GM12878 (cell line): Measurements from ENCODE around the gene SLC6A3. TPM values are rescaled to one million over a fixed set of nuclear protein-coding genes. Genes with fewer than 3 reads are reported as not detected.

Source experiments
- ATAC-seq: fragments of 200-7000 bp; cut with Tn5 transposase; 3 replicates; pipeline ENCODE4 v1.9.1; 2020; ENCODE audit warnings: mild to moderate bottlenecking, moderate library complexity
- BruUV-seq: library from RNA; stranded (reverse); fragments of 400-500 nt; replicated peaks from 2 replicates; lab custom pipeline; 2021; lab: Mats Ljungman, UMichigan
- CTCF ChIA-PET: fragments of 300-600 bp; sonication (Branson Sonifier 250); formaldehyde crosslinking; extraction: SDS; loops from one replicate; lab custom pipeline; 2021; ENCODE audit warnings: inconsistent platforms; lab: Yijun Ruan, JAX
- POLR2A ChIA-PET: fragments of 350-600 bp; formaldehyde crosslinking; extraction: SDS; loops from one replicate; lab custom pipeline; 2021; ENCODE audit warnings: inconsistent platforms; lab: Charles Lee
- RAD21 ChIA-PET: fragments of 300-600 bp; sonication (Branson Sonifier 250); formaldehyde crosslinking; loops from one replicate; lab custom pipeline; 2023; ENCODE audit warnings: antibody characterized with exemption; ENCODE audit not compliant: unreplicated experiment; lab: Charles Lee
- SMC1A ChIA-PET: fragments of 300-600 bp; sonication (Branson Sonifier 250); formaldehyde crosslinking; loops from one replicate; lab custom pipeline; 2023; ENCODE audit not compliant: unreplicated experiment, uncharacterized antibody; lab: Charles Lee
- DNase-seq: peaks from one replicate; pipeline ENCODE4 v3.0.0-alpha.2; 2011; ENCODE audit warnings: low read depth, low spot score
- FAIRE-seq: peaks from 3 replicates; lab custom pipeline; 2011; peaks lifted over from hg19 to GRCh38; lab: Jason Lieb, UNC
- H2AFZ ChIP-seq: 2 replicates; pipeline ENCODE4 v1.6.0; 2011; ENCODE audit warnings: low read depth, low read length, control low read depth; ENCODE audit not compliant: control insufficient read depth
- H3K27ac ChIP-seq: 2 replicates; pipeline ENCODE4 v1.5.1; 2011; ENCODE audit warnings: control low read depth; ENCODE audit not compliant: control insufficient read depth, insufficient read depth
- H3K27me3 ChIP-seq, 2 experiments: replicated peaks in 1 of 2; 2 replicates each; pipeline versions ENCODE4 v1.6.0 to v1.6.1; 2011; ENCODE audit warnings: low read length in 1 of 2; ENCODE audit not compliant: control insufficient read depth in 2 of 2, insufficient read depth in 2 of 2
- H3K36me3 ChIP-seq, 2 experiments: 2 replicates each; pipeline ENCODE4 v1.5.1; 2011; ENCODE audit warnings: low read length in 1 of 2; ENCODE audit not compliant: control insufficient read depth in 2 of 2, insufficient read depth in 2 of 2
- H3K4me1 ChIP-seq: 2 replicates; pipeline ENCODE4 v1.6.1; 2011; ENCODE audit warnings: mild to moderate bottlenecking, low read length, moderate library complexity, mixed read lengths; ENCODE audit not compliant: control insufficient read depth, insufficient read depth
- H3K4me2 ChIP-seq: 2 replicates; pipeline ENCODE4 v1.6.0; 2011; ENCODE audit warnings: control low read depth; ENCODE audit not compliant: control insufficient read depth, insufficient read depth
- H3K4me3 ChIP-seq: fragments of 200-600 bp; sonication (generic); 2 replicates; pipeline ENCODE4 v1.5.1; 2016
- H3K79me2 ChIP-seq: 2 replicates; pipeline ENCODE4 v1.6.0; 2011; ENCODE audit warnings: low read length; ENCODE audit not compliant: control insufficient read depth, insufficient read depth
- H3K9ac ChIP-seq: 2 replicates; pipeline ENCODE4 v1.8.0; 2011; ENCODE audit warnings: low read length, control low read depth, mixed read lengths; ENCODE audit not compliant: control insufficient read depth, insufficient read depth
- H3K9me3 ChIP-seq: replicated peaks from 3 replicates; pipeline ENCODE4 v1.5.1; 2011; ENCODE audit warnings: mild to moderate bottlenecking, low read length; ENCODE audit not compliant: control insufficient read depth, insufficient read depth
- H4K20me1 ChIP-seq: 2 replicates; pipeline ENCODE4 v1.6.0; 2011; ENCODE audit not compliant: control insufficient read depth, insufficient read depth
- CBX3 ChIP-seq: fragments of 200-600 bp; sonication (generic); IDR thresholded peaks from 2 replicates; pipeline ENCODE4 v1.6.1; 2016; ENCODE audit warnings: low read depth, borderline replicate concordance
- DPF2 ChIP-seq: fragments of 450-650 bp; IDR thresholded peaks from 2 replicates; pipeline ENCODE4 v1.6.1; 2017; ENCODE audit warnings: mild to moderate bottlenecking
- EP300 ChIP-seq, 2 experiments: fragments of 150-350 bp in 1 of 2; IDR thresholded peaks; 2 replicates each; pipeline ENCODE4 v1.6.1; 2011 to 2012; ENCODE audit warnings: low read depth in 2 of 2, low read length in 2 of 2, borderline replicate concordance in 1 of 2, improper control_type of control experiment in 1 of 2, inconsistent platforms in 1 of 2; ENCODE audit not compliant: control insufficient read depth in 1 of 2
- GATAD2B ChIP-seq: fragments of 450-650 bp; conservative IDR thresholded peaks from 2 replicates; pipeline ENCODE4 v1.6.1; 2017; ENCODE audit warnings: low read depth, mild to moderate bottlenecking, moderate library complexity
- NR2C2 ChIP-seq: IDR thresholded peaks from 2 replicates; pipeline ENCODE4 v1.6.1; 2011; ENCODE audit warnings: borderline replicate concordance, low read depth; ENCODE audit not compliant: control insufficient read depth, insufficient read length
- SMC3 ChIP-seq: IDR thresholded peaks from 2 replicates; pipeline ENCODE4 v1.6.1; 2011; ENCODE audit warnings: low read length, improper control_type of control experiment, borderline replicate concordance
- TARDBP ChIP-seq: IDR thresholded peaks from 2 replicates; pipeline ENCODE4 v1.6.1; 2016; ENCODE audit warnings: borderline replicate concordance
- WRNIP1 ChIP-seq: IDR thresholded peaks from 2 replicates; pipeline ENCODE4 v1.6.1; 2011; ENCODE audit warnings: low read depth, low read length, improper control_type of control experiment, borderline replicate concordance
- ZNF24 ChIP-seq: fragments of 450-650 bp; IDR thresholded peaks from 2 replicates; pipeline ENCODE4 v1.6.1; 2017; ENCODE audit warnings: antibody characterized with exemption, mild to moderate bottlenecking
- ZZZ3 ChIP-seq: IDR thresholded peaks from 2 replicates; pipeline ENCODE4 v1.6.1; 2011; ENCODE audit warnings: low read depth; ENCODE audit not compliant: control insufficient read depth, insufficient read length
- WGBS: methylation state at CpG from one replicate; pipeline ENCODE4 v1.1.6; 2016; ENCODE audit warnings: low lambda C conversion rate; ENCODE audit not compliant: insufficient replicate concordance, insufficient coverage; ENCODE audit errors: missing lambda C conversion rate; 5-methylcytosine and 5-hydroxymethylcytosine counted together
- in situ Hi-C: fragments of 300-500 bp; cut with MboI; formaldehyde crosslinking; loops from 9 replicates; pipeline ENCODE4 v1.14.3; 2018; ENCODE audit warnings: mixed read lengths
- intact Hi-C: fragments of 100-400 bp; cut with micrococcal nuclease; formaldehyde crosslinking; loops from one replicate; pipeline ENCODE4 v1.14.2; 2022; ENCODE audit not compliant: unreplicated experiment
- polyA plus RNA-seq, 11 experiments: library from polyadenylated mRNA; depleted of rRNA in 4 of 11; unstranded in 6 of 11; stranded (reverse) in 5 of 11; fragments of >200 nt; fragmentation: Nextera tagmentation in 4 of 11; fragmentation: Illumina TruSeq in 1 of 11; extraction: Ambion mirVana in 4 of 11; extraction: Trizol in 1 of 11; gene quantifications; 1 replicate in 1 of 11; 2 replicates in 10 of 11; pipeline versions ENCODE4 v1.2.1 to v1.2.3, GENCODE V29; 2011 to 2016; ENCODE audit warnings: inconsistent platforms in 2 of 11, missing spikeins in 2 of 11, low read depth in 1 of 11
- total RNA-seq, 4 experiments: library from RNA; depleted of rRNA in 3 of 4; stranded (reverse); fragments of >200 nt in 3 of 4; fragmentation: Illumina TruSeq in 1 of 4; extraction: Trizol in 1 of 4; gene quantifications; 2 replicates each; pipeline versions ENCODE4 v1.2.1 to v1.2.3, GENCODE V29; 2013 to 2021
- TF ChIP-seq, protein P1 (sequence below): IDR thresholded peaks from 2 replicates; pipeline ENCODE4 v1.6.1; 2011; ENCODE audit warnings: low read depth, mild to moderate bottlenecking, low read length, moderate library complexity, borderline replicate concordance; ENCODE audit errors: extremely low read depth
- TF ChIP-seq, protein P2 (sequence below): fragments of 450-650 bp; IDR thresholded peaks from 2 replicates; pipeline ENCODE4 v1.6.1; 2017; ENCODE audit warnings: antibody characterized with exemption, mild to moderate bottlenecking, moderate library complexity
- TF ChIP-seq, protein P3 (sequence below): fragments of 450-650 bp; formaldehyde crosslinking; IDR thresholded peaks from 2 replicates; pipeline ENCODE4 v1.4.0; 2022; ENCODE audit warnings: mild to moderate bottlenecking, moderate library complexity
- TF ChIP-seq, protein P4 (sequence below): fragments of 450-650 bp; IDR thresholded peaks from 2 replicates; pipeline ENCODE4 v1.6.1; 2017; ENCODE audit warnings: mild to moderate bottlenecking

The SLC6A3 gene
- total and polyA plus RNA-seq, 10 of the 15 experiments (the other 5 are each of a cell fraction or from before 2014, with no cell fraction given) = 0.01 TPM; not detected in 9

DNA sequence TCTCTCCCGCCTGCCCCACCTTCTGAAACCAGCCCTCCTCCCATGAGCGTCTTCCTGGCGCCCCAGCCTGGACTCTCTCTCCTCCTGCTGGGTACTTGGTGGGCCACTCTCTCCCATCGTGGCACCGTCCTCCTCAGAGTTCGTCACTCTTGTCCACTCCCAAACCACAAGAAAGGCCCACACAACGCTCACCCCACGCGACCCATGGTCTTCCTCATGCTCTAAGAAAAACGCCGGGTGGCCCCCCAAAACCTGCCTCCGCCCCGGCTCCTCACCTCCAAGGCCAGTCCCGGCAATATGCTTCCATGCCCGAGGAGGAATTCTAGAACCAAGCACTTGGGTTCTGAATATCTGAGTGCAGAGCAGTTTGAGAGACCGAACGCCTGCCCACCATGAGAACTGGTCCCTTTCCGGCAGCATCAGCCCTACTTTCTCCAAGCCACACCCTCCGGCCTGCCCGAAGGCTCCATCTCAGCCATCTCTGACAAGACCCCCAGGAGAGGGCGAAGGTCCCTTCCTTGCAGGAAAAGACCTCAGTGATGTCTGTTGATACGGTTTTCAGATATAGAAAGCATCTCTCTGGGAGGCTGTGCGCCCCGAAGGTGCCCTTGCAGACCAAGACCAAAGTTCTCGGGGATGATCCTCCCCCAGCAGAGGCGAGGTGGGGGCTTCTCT, 15.0 kb downstream of the SLC6A3 start:
- no TSS peak for BruUV-seq
- CTCF ChIA-PET = no interaction called here
- intact Hi-C loops = no loop called here
- Histone ChIP-seq H4K20me1 (no peaks in the 10 kb centered on the region), H3K79me2 (no peaks in the 10 kb centered on the region), H3K36me3 (no peaks in the 10 kb centered on the region), H2AFZ (no peak overlapping the region), H3K4me2 (no peak overlapping the region), H3K9me3 (peaks cover 2% of the 10 kb centered on the region), H3K27me3 (no peaks in the 10 kb centered on the region)
- RAD21 ChIA-PET = no interaction called here
- SMC1A ChIA-PET = no interaction called here
- 56% methylated on average over 26 of the region's 26 CpGs for WGBS
- POLR2A ChIA-PET = no interaction called here
- FAIRE-seq (no peak), ATAC-seq (no peak), DNase-seq (no peak)
- in situ Hi-C loops = no loop called here
- TF ChIP-seq GATAD2B (no peak), WRNIP1 (no peak), CBX3 (no peak), EP300 (IDR thresholded peaks at IDR 0.05; ENCODE audit: borderline replicate concordance in 1 of 2, control insufficient read depth in 1 of 2, low read depth in 2 of 2, low read length in 2 of 2) (no peak), SMC3 (no peak), TARDBP (no peak), DPF2 (no peak), NR2C2 (no peak), ZNF24 (no peak), ZZZ3 (no peak)
- TF ChIP-seq, protein P1, sequence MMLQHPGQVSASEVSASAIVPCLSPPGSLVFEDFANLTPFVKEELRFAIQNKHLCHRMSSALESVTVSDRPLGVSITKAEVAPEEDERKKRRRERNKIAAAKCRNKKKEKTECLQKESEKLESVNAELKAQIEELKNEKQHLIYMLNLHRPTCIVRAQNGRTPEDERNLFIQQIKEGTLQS = no peak
- TF ChIP-seq, protein P2, sequence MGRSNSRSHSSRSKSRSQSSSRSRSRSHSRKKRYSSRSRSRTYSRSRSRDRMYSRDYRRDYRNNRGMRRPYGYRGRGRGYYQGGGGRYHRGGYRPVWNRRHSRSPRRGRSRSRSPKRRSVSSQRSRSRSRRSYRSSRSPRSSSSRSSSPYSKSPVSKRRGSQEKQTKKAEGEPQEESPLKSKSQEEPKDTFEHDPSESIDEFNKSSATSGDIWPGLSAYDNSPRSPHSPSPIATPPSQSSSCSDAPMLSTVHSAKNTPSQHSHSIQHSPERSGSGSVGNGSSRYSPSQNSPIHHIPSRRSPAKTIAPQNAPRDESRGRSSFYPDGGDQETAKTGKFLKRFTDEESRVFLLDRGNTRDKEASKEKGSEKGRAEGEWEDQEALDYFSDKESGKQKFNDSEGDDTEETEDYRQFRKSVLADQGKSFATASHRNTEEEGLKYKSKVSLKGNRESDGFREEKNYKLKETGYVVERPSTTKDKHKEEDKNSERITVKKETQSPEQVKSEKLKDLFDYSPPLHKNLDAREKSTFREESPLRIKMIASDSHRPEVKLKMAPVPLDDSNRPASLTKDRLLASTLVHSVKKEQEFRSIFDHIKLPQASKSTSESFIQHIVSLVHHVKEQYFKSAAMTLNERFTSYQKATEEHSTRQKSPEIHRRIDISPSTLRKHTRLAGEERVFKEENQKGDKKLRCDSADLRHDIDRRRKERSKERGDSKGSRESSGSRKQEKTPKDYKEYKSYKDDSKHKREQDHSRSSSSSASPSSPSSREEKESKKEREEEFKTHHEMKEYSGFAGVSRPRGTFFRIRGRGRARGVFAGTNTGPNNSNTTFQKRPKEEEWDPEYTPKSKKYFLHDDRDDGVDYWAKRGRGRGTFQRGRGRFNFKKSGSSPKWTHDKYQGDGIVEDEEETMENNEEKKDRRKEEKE = no peak
- TF ChIP-seq, protein P3, sequence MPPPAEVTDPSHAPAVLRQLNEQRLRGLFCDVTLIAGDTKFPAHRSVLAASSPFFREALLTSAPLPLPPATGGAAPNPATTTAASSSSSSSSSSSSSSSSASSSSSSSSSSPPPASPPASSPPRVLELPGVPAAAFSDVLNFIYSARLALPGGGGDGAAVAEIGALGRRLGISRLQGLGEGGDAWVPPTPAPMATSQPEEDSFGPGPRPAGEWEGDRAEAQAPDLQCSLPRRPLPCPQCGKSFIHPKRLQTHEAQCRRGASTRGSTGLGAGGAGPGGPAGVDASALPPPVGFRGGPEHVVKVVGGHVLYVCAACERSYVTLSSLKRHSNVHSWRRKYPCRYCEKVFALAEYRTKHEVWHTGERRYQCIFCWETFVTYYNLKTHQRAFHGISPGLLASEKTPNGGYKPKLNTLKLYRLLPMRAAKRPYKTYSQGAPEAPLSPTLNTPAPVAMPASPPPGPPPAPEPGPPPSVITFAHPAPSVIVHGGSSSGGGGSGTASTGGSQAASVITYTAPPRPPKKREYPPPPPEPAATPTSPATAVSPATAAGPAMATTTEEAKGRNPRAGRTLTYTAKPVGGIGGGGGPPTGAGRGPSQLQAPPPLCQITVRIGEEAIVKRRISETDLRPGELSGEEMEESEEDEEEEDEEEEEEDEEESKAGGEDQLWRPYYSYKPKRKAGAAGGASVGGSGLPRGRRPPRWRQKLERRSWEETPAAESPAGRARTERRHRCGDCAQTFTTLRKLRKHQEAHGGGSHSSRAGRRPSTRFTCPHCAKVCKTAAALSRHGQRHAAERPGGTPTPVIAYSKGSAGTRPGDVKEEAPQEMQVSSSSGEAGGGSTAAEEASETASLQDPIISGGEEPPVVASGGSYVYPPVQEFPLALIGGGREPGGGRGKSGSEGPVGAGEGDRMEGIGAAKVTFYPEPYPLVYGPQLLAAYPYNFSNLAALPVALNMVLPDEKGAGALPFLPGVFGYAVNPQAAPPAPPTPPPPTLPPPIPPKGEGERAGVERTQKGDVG (CRISPR knock-in tag) = no peak
- TF ChIP-seq, protein P4, sequence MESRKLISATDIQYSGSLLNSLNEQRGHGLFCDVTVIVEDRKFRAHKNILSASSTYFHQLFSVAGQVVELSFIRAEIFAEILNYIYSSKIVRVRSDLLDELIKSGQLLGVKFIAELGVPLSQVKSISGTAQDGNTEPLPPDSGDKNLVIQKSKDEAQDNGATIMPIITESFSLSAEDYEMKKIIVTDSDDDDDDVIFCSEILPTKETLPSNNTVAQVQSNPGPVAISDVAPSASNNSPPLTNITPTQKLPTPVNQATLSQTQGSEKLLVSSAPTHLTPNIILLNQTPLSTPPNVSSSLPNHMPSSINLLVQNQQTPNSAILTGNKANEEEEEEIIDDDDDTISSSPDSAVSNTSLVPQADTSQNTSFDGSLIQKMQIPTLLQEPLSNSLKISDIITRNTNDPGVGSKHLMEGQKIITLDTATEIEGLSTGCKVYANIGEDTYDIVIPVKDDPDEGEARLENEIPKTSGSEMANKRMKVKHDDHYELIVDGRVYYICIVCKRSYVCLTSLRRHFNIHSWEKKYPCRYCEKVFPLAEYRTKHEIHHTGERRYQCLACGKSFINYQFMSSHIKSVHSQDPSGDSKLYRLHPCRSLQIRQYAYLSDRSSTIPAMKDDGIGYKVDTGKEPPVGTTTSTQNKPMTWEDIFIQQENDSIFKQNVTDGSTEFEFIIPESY = no peak
- TF ChIP-seq, all 136 proteins: peak for 0
- H3K9ac ChIP-seq = no peak overlapping the region
- H3K4me1 ChIP-seq = no peaks in the 10 kb centered on the region
- no peak overlapping the region for H3K27ac ChIP-seq
- H3K4me3 ChIP-seq = no peak overlapping the region
